HCT116 (cell line): ENCODE measurements around the gene TYW1.
"Not testable (repeated sequence)": the region's sequence is repeated elsewhere in the genome, so short reads cannot be mapped to it uniquely, and the experiment has no call there.

Experiments used
- CTCF ChIP-seq, 3 experiments: fragments of 200-600 bp in 1 of 3; sonication (generic) in 1 of 3; IDR thresholded peaks in 2 of 3; conservative IDR thresholded peaks in 1 of 3; 2 replicates each; pipeline ENCODE4 v1.5.1; 2012 to 2017; ENCODE audit warnings: low read depth in 2 of 3, low read length in 2 of 3, antibody characterized with exemption in 1 of 3, borderline replicate concordance in 1 of 3, control low read depth in 1 of 3, mild to moderate bottlenecking in 1 of 3, mixed read lengths in 1 of 3, mixed run types in 1 of 3, moderate library complexity in 1 of 3; ENCODE audit not compliant: insufficient read depth in 1 of 3
- EGR1 ChIP-seq: IDR thresholded peaks from 2 replicates; pipeline ENCODE4 v1.6.1; 2012; ENCODE audit warnings: low read depth
- MAX ChIP-seq: IDR thresholded peaks from 2 replicates; pipeline ENCODE4 v1.6.1; 2012
- REST ChIP-seq: IDR thresholded peaks from 2 replicates; pipeline ENCODE4 v1.6.1; 2012; ENCODE audit warnings: low read depth

GRCh38 chr7:67176730-67177129, 180.1 kb downstream of the TYW1 start:
- TF ChIP-seq CTCF (IDR thresholded peaks at IDR 0.05 in 2 of 3, conservative IDR thresholded peaks at IDR 0.05 in 1 of 3; ENCODE audit: borderline replicate concordance in 1 of 3, insufficient read depth in 1 of 3, low read depth in 2 of 3, low read length in 2 of 3), result peak in 1 of 3 experiments; percentile 5; a peak in 1 of 6 replicates
- TF ChIP-seq MAX, EGR1, REST: not testable (repeated sequence)
